HCT116 (cell line): ENCODE data around the gene CARD14. TPM values are rescaled to one million over a fixed set of nuclear protein-coding genes. Genes with fewer than 3 reads are reported as not detected.

ENCODE experiments used
- ATAC-seq: fragments of 200-7000 bp; cut with Tn5 transposase; 2 replicates; pipeline ENCODE4 v1.9.1; 2020; ENCODE audit warnings: mild to moderate bottlenecking, moderate library complexity
- BruUV-seq: library from RNA; stranded (reverse); fragments of 400-500 nt; replicated peaks from 2 replicates; lab custom pipeline; 2021; lab: Mats Ljungman, UMichigan
- CTCF ChIA-PET: fragments of 300-600 bp; sonication (Branson Sonifier 250); formaldehyde crosslinking; loops from one replicate; lab custom pipeline; 2021; ENCODE audit warnings: antibody characterized with exemption; lab: Charles Lee
- POLR2A ChIA-PET: fragments of 300-600, 350-600 bp; sonication (Branson Sonifier 250); formaldehyde crosslinking; loops from one replicate; lab custom pipeline; 2021; ENCODE audit warnings: antibody characterized with exemption; lab: Charles Lee
- RAD21 ChIA-PET, 2 experiments: fragments of 300-600 bp; sonication (Branson Sonifier 250); formaldehyde crosslinking; loops; one replicate each; lab custom pipeline; 2023; ENCODE audit warnings: low total read pairs in 2 of 2; ENCODE audit not compliant: uncharacterized antibody in 2 of 2, unreplicated experiment in 2 of 2, low non-redundant PET in 1 of 2; lab: Charles Lee
- DNase-seq: peaks from one replicate; pipeline ENCODE4 v3.0.0-alpha.2; 2010; ENCODE audit warnings: low read depth, low spot score
- H2AFZ ChIP-seq: fragments of 200-600 bp; shearing (Covaris generic), sonication (generic); 2 replicates; pipeline ENCODE4 v1.6.1; 2017; ENCODE audit warnings: low read depth, mixed run types, mixed read lengths, antibody characterized with exemption, low read length; ENCODE audit not compliant: poor library complexity, severe bottlenecking
- H3K27ac ChIP-seq: 2 replicates; pipeline ENCODE4 v1.5.1; 2012; ENCODE audit warnings: low read depth, low read length
- H3K27me3 ChIP-seq: fragments of 200-600 bp; sonication (generic); 2 replicates; pipeline ENCODE4 v1.6.1; 2016; ENCODE audit warnings: mixed run types, low read length, mixed read lengths; ENCODE audit not compliant: insufficient read depth
- H3K36me3 ChIP-seq, 2 experiments: fragments of 200-500 bp in 1 of 2; fragments of 200-600 bp in 1 of 2; sonication (Bioruptor generic) in 1 of 2; sonication (generic) in 1 of 2; 2 replicates each; pipeline versions ENCODE4 v1.5.1 to v1.6.1; 2014 to 2016; ENCODE audit warnings: low read length in 2 of 2, inconsistent platforms in 1 of 2, mixed read lengths in 1 of 2, mixed run types in 1 of 2; ENCODE audit not compliant: insufficient read depth in 2 of 2, control insufficient read depth in 1 of 2
- H3K4me1 ChIP-seq, 2 experiments: fragments of 200-600 bp in 1 of 2; sonication (generic) in 1 of 2; 2 replicates each; pipeline versions ENCODE4 v1.5.1 to v1.6.1; 2012 to 2017; ENCODE audit warnings: low read length in 2 of 2, inconsistent platforms in 1 of 2, mild to moderate bottlenecking in 1 of 2, mixed read lengths in 1 of 2, mixed run types in 1 of 2, moderate library complexity in 1 of 2; ENCODE audit not compliant: insufficient read depth in 2 of 2, control insufficient read depth in 1 of 2
- H3K4me2 ChIP-seq: fragments of 200-600 bp; sonication (generic); 2 replicates; pipeline ENCODE4 v1.6.1; 2017; ENCODE audit warnings: mixed run types, low read length, mixed read lengths
- H3K4me3 ChIP-seq, 2 experiments: fragments of 200-600 bp in 1 of 2; sonication (generic) in 1 of 2; replicated peaks in 1 of 2; 2 replicates each; pipeline ENCODE4 v1.5.1; 2011 to 2016; ENCODE audit warnings: low read length in 2 of 2, control low read depth in 1 of 2, low read depth in 1 of 2, mild to moderate bottlenecking in 1 of 2, mixed read lengths in 1 of 2, mixed run types in 1 of 2
- H3K79me2 ChIP-seq: fragments of 200-600 bp; sonication (generic); 2 replicates; pipeline ENCODE4 v1.6.1; 2017; ENCODE audit warnings: mild to moderate bottlenecking, mixed run types, low read length, moderate library complexity, mixed read lengths; ENCODE audit not compliant: insufficient read depth
- H3K9ac ChIP-seq: fragments of 200-600 bp; sonication (generic); 2 replicates; pipeline ENCODE4 v1.6.1; 2016; ENCODE audit warnings: low read length, mixed read lengths
- H3K9me2 ChIP-seq: fragments of 200-600 bp; sonication (generic), shearing (Covaris generic); 2 replicates; pipeline ENCODE4 v1.6.1; 2017; ENCODE audit warnings: mixed run types, mild to moderate bottlenecking, moderate library complexity; ENCODE audit not compliant: insufficient read depth
- H3K9me3 ChIP-seq, 2 experiments: fragments of 200-500 bp in 1 of 2; fragments of 200-600 bp in 1 of 2; sonication (Bioruptor generic) in 1 of 2; sonication (generic) in 1 of 2; 2 replicates each; pipeline ENCODE4 v1.6.1; 2014 to 2017; ENCODE audit warnings: low read length in 2 of 2, mixed read lengths in 2 of 2, inconsistent platforms in 1 of 2, low read depth in 1 of 2, mild to moderate bottlenecking in 1 of 2, mixed run types in 1 of 2, moderate library complexity in 1 of 2; ENCODE audit not compliant: control insufficient read depth in 1 of 2, insufficient read depth in 1 of 2
- H4K20me1 ChIP-seq: fragments of 200-600 bp; sonication (generic), shearing (Covaris generic); 2 replicates; pipeline ENCODE4 v1.6.1; 2017; ENCODE audit warnings: mixed run types, mild to moderate bottlenecking, moderate library complexity; ENCODE audit not compliant: insufficient read depth
- CEBPB ChIP-seq: IDR thresholded peaks from 2 replicates; pipeline ENCODE4 v1.6.1; 2012; ENCODE audit warnings: low read depth
- EGR1 ChIP-seq: IDR thresholded peaks from 2 replicates; pipeline ENCODE4 v1.6.1; 2012; ENCODE audit warnings: low read depth
- ELF1 ChIP-seq: IDR thresholded peaks from 2 replicates; pipeline ENCODE4 v1.6.1; 2012; ENCODE audit warnings: low read depth, borderline replicate concordance
- EZH2 ChIP-seq: fragments of 200-600 bp; sonication (generic); IDR thresholded peaks from 2 replicates; pipeline ENCODE4 v1.6.1; 2017; ENCODE audit warnings: antibody characterized with exemption, mixed run types
- EZH2phosphoT487 ChIP-seq: fragments of 200-600 bp; IDR thresholded peaks from 2 replicates; pipeline ENCODE4 v1.6.1; 2018; ENCODE audit warnings: antibody characterized with exemption, borderline replicate concordance
- FOSL1 ChIP-seq: IDR thresholded peaks from 2 replicates; pipeline ENCODE4 v1.6.1; 2012; ENCODE audit warnings: low read depth
- JUND ChIP-seq: IDR thresholded peaks from 2 replicates; pipeline ENCODE4 v1.6.1; 2012
- POLR2AphosphoS5 ChIP-seq: IDR thresholded peaks from 2 replicates; pipeline ENCODE4 v1.6.1; 2011; ENCODE audit warnings: mild to moderate bottlenecking, low read depth, low read length, moderate library complexity
- RAD21 ChIP-seq: IDR thresholded peaks from 2 replicates; pipeline ENCODE4 v1.6.1; 2012; ENCODE audit warnings: low read depth, mild to moderate bottlenecking
- SIN3A ChIP-seq: IDR thresholded peaks from 2 replicates; pipeline ENCODE4 v1.6.1; 2012; ENCODE audit warnings: low read depth
- SRF ChIP-seq: IDR thresholded peaks from 2 replicates; pipeline ENCODE4 v1.6.1; 2012; ENCODE audit warnings: low read depth
- TCF7L2 ChIP-seq: IDR thresholded peaks from 2 replicates; pipeline ENCODE4 v1.7.0; 2011; ENCODE audit warnings: borderline replicate concordance, inconsistent platforms; ENCODE audit not compliant: insufficient read depth, insufficient read length; ENCODE audit errors: extremely low read depth
- YY1 ChIP-seq: IDR thresholded peaks from 2 replicates; pipeline ENCODE4 v1.6.1; 2011; ENCODE audit warnings: low read length, low read depth, moderate library complexity, mild to moderate bottlenecking; ENCODE audit not compliant: insufficient replicate concordance; ENCODE audit errors: extremely low read depth
- ZBTB33 ChIP-seq: IDR thresholded peaks from 2 replicates; pipeline ENCODE4 v1.6.1; 2011; ENCODE audit warnings: mild to moderate bottlenecking, low read length, moderate library complexity; ENCODE audit not compliant: insufficient replicate concordance; ENCODE audit errors: extremely low read depth
- ZFX ChIP-seq: fragments of 450-650 bp; IDR thresholded peaks from 2 replicates; pipeline ENCODE4 v1.6.1; 2017
- ZNF274 ChIP-seq: fragments of 200-500 bp; sonication (Bioruptor generic); IDR thresholded peaks from 2 replicates; pipeline ENCODE4 v1.6.1; 2014; ENCODE audit warnings: mild to moderate bottlenecking, low read depth, low read length, inconsistent platforms
- intact Hi-C: fragments of 100-400 bp; cut with micrococcal nuclease; formaldehyde crosslinking; loops from 2 replicates; pipeline ENCODE4 v1.10.0; 2022
- total RNA-seq: library from RNA; stranded (reverse); gene quantifications from one replicate; pipeline ENCODE4 v1.2.1, GENCODE V29; 2021; ENCODE audit not compliant: unreplicated experiment

Gene CARD14
- total RNA-seq, 1 experiment from 2014 or later = 0.25 TPM

DNA sequence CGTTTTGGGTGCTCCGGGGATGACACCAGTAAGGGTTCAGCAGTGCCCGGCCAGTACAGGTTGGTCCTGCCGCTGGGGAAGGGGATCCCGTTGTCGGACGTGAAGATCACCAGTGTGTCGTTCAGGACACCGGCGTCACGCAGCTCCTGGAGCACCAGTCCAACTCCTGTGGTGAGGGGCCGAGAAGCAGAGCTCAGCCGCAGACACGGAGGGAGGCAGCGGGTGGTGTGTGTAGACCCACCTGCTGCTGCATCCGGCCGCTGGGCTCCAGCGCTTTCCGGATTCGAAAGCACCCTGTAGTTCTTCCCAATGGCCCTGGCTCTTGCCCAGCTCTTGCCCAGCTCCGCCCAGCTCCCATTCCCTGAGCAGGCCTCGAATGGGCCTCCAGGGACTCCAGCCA lies 42.3 kb downstream of the CARD14 start:
- DNase-seq (no peak), ATAC-seq (no peak)
- RAD21 ChIA-PET = no interaction called here
- H3K79me2 ChIP-seq = no peaks in the 10 kb centered on the region
- no peaks in the 10 kb centered on the region for H3K9me2 ChIP-seq
- H3K36me3 ChIP-seq = peaks cover 17 to 31% of the 10 kb centered on the region in 2 experiments; a peak in 3 of 4 replicates
- intact Hi-C loops = no loop called here
- POLR2A ChIA-PET = no interaction called here
- H3K27me3 ChIP-seq = no peaks in the 10 kb centered on the region
- TF ChIP-seq ELF1 (no peak), SRF (no peak), TCF7L2 (no peak), POLR2AphosphoS5 (no peak), EZH2phosphoT487 (no peak), RAD21 (no peak), JUND (no peak), ZNF274 (no peak)
- no peak overlapping the region for H3K9ac ChIP-seq
- no TSS peak for BruUV-seq
- no peak overlapping the region for H3K4me3 ChIP-seq
- no peak overlapping the region for H3K4me2 ChIP-seq
- H3K4me1 ChIP-seq = no peaks in the 10 kb centered on the region
- CTCF ChIA-PET = no interaction called here
- H2AFZ ChIP-seq = no peak overlapping the region
- no peak overlapping the region for H3K27ac ChIP-seq
- no peaks in the 10 kb centered on the region for H4K20me1 ChIP-seq
- H3K9me3 ChIP-seq = no peaks in the 10 kb centered on the region

DNA sequence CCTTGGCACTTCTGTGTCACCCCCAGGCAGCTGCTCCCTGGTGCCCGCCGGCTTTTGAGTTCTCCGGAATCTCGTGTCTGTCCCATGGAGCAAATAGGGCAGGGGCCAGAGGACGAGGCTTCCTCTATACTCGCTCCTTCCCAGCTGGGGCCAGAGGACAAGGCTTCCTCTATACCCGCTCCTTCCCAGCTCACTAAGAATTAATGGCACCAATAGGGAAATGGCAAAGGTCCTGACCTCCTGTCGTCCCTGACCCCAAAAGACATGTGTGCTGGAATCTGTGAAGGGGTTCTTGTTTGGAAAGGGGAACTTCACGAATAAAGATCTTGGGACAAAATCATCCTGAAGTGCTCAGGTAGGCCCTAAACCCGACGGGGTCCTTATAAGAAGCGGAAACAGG lies 42.7 kb downstream of the CARD14 start:
- peaks cover 2% of the 10 kb centered on the region; the same call in 1 of the 2 replicates for H3K79me2 ChIP-seq
- H2AFZ ChIP-seq = no peak overlapping the region
- no TSS peak for BruUV-seq
- H3K4me3 ChIP-seq = no peak overlapping the region
- ATAC-seq = no peak
- DNase-seq = no peak
- H3K9me3 ChIP-seq = no peaks in the 10 kb centered on the region
- no peaks in the 10 kb centered on the region for H4K20me1 ChIP-seq
- H3K4me1 ChIP-seq = no peaks in the 10 kb centered on the region
- ChIA-PET POLR2A (no interaction called here), RAD21 (no interaction called here), CTCF (no interaction called here)
- H3K4me2 ChIP-seq = no peak overlapping the region
- no peaks in the 10 kb centered on the region for H3K27me3 ChIP-seq
- H3K9ac ChIP-seq = no peak overlapping the region
- no peaks in the 10 kb centered on the region for H3K9me2 ChIP-seq
- intact Hi-C loops = no loop called here
- no peak for TF ChIP-seq EZH2phosphoT487
- TF ChIP-seq SIN3A = no peak
- no peak for TF ChIP-seq CEBPB
- TF ChIP-seq EGR1 = no peak
- TF ChIP-seq ZBTB33 = no peak
- TF ChIP-seq YY1 = no peak
- TF ChIP-seq FOSL1 = no peak
- TF ChIP-seq EZH2 = no peak
- no peak for TF ChIP-seq ZFX
- TF ChIP-seq, all 23 proteins: peak for 0
- no peak overlapping the region for H3K27ac ChIP-seq
- H3K36me3 ChIP-seq = peaks cover 17 to 34% of the 10 kb centered on the region in 2 experiments; a peak in 3 of 4 replicates
